ENCODE results near the gene CYP4A22. TPM values are rescaled to one million over a fixed set of nuclear protein-coding genes. Genes with fewer than 3 reads are reported as not detected.

CYP4A22 gene
- total and polyA plus RNA-seq, 9 of the 15 experiments (the other 6 are each of a cell fraction or from before 2014, with no cell fraction given), result 0.07 TPM; not detected in 8

GRCh38 chr1:47181095-47181954 lies 44.1 kb downstream of the CYP4A22 start (continued):
- no peak for TF ChIP-seq KLF10 (CRISPR knock-in tag; IDR thresholded peaks at IDR 0.05)
- TF ChIP-seq HMG20B (CRISPR knock-in tag; IDR thresholded peaks at IDR 0.05), result no peak
- TF ChIP-seq ZNF143 (CRISPR knock-in tag; IDR thresholded peaks at IDR 0.05), result peak; percentile 58; the same call in 1 of the 2 replicates
- no peak for TF ChIP-seq USF2 (CRISPR knock-in tag; IDR thresholded peaks at IDR 0.05)
- no peak for TF ChIP-seq SREBF1 (IDR thresholded peaks at IDR 0.05; ENCODE audit: borderline replicate concordance, low read depth, low read length)
- no peak for TF ChIP-seq RBM22 (IDR thresholded peaks at IDR 0.05; ENCODE audit: low read depth, low read length, poor library complexity, severe bottlenecking)
- no peak for TF ChIP-seq E4F1 (CRISPR knock-in tag; IDR thresholded peaks at IDR 0.05; ENCODE audit: borderline replicate concordance)
- no peak for TF ChIP-seq MTF1 (CRISPR knock-in tag; IDR thresholded peaks at IDR 0.05; ENCODE audit: borderline replicate concordance)
- TF ChIP-seq KDM5B (IDR thresholded peaks at IDR 0.05; ENCODE audit: insufficient replicate concordance, low read depth, low read length), result no peak
- peak; percentile 72; the same call in 1 of the 2 replicates for TF ChIP-seq ZFP1 (CRISPR knock-in tag; IDR thresholded peaks at IDR 0.05)
- TF ChIP-seq MYBL2 (IDR thresholded peaks at IDR 0.05; ENCODE audit: low read depth), result no peak; the same call in 1 of the 2 replicates
- TF ChIP-seq MYBL2 (CRISPR knock-in tag; IDR thresholded peaks at IDR 0.05; ENCODE audit: borderline replicate concordance), result no peak
- TF ChIP-seq ZNF592 (IDR thresholded peaks at IDR 0.05), result peak; percentile 66
- TF ChIP-seq ZBTB2 (IDR thresholded peaks at IDR 0.05), result peak; percentile 82; the same call in 1 of the 2 replicates
- peak; percentile 71 for TF ChIP-seq ZBTB5 (IDR thresholded peaks at IDR 0.05)

Measured in K562 (cell line).